Measurements from ENCODE around the gene ZNF853.

GRCh38 chr7:6613706-6614105, 1.7 kb upstream of the ZNF853 start:
- TF ChIP-seq POLR2AphosphoS5 (IDR thresholded peaks at IDR 0.05), result no peak
- TF ChIP-seq CTCF (IDR thresholded peaks at IDR 0.05), result no peak

Data from prostate gland (tissue), 2 donors.